NB4 (cell line): Measurements from ENCODE around the gene RPS25.
"Not testable (repeated sequence)": the region's sequence is repeated elsewhere in the genome, so short reads cannot be mapped to it uniquely, and the experiment has no call there.

Source experiments
- DNase-seq: peaks from one replicate; pipeline ENCODE4 v3.0.0; 2010; ENCODE audit warnings: low read depth
- H3K4me3 ChIP-seq: one replicate; pipeline ENCODE4 v1.5.1; 2011; ENCODE audit warnings: mild to moderate bottlenecking, low read depth, low read length, moderate library complexity
- CTCF ChIP-seq: IDR thresholded peaks from one replicate; pipeline ENCODE4 v1.5.1; 2012; ENCODE audit warnings: low read depth, low read length
- MYC ChIP-seq: IDR thresholded peaks from 2 replicates; pipeline ENCODE4 v1.6.1; 2011; ENCODE audit warnings: low read depth, low read length
- POLR2A ChIP-seq: IDR thresholded peaks from 2 replicates; pipeline ENCODE4 v1.6.1; 2011; ENCODE audit warnings: mild to moderate bottlenecking; ENCODE audit not compliant: insufficient read length; ENCODE audit errors: extremely low read depth
- TF ChIP-seq, protein P1 (sequence below): IDR thresholded peaks from 2 replicates; pipeline ENCODE4 v1.6.1; 2011; ENCODE audit warnings: low read depth, low read length

The RPS25 gene

GRCh38 chr11:118984825-118985224, 33.3 kb downstream of the RPS25 start:
- no peak for TF ChIP-seq POLR2A
- no peak for TF ChIP-seq CTCF
- TF ChIP-seq MYC = no peak
- TF ChIP-seq, protein P1, sequence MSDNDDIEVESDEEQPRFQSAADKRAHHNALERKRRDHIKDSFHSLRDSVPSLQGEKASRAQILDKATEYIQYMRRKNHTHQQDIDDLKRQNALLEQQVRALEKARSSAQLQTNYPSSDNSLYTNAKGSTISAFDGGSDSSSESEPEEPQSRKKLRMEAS = no peak
- DNase-seq = no peak
- no peak overlapping the region for H3K4me3 ChIP-seq

- DNase-seq, H3K4me3 ChIP-seq: not testable (repeated sequence)
Measured at GRCh38 chr11:118984337-118984736, 33.8 kb downstream of the RPS25 start.

GRCh38 chr11:118980191-118980881, 37.8 kb downstream of the RPS25 start:
- no peak for TF ChIP-seq POLR2A
- TF ChIP-seq MYC = no peak
- no peak for TF ChIP-seq CTCF
- TF ChIP-seq, protein P1 = no peak
- no peak for DNase-seq
- H3K4me3 ChIP-seq = no peak overlapping the region

DNA sequence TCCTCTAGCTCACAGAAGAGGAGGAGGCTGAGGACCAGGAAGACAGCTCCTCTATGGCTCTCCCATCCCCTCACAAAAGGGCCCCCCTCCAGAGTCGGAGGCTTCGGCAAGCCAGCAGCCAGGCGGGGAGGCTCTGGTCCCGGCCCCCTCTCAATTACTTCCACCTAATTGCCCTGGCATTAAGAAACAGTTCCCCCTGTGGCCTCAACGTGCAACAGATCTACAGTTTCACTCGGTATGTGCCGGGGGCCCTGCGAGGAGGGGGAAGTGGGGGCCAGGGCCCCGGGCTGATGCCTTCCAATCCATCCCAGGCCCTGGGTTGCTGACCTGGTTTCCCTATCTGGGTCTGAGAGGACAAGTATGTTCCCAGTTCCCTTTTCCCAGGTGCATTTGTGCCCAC, 38.7 kb downstream of the RPS25 start:
- no peak for TF ChIP-seq CTCF
- TF ChIP-seq POLR2A = no peak

DNA sequence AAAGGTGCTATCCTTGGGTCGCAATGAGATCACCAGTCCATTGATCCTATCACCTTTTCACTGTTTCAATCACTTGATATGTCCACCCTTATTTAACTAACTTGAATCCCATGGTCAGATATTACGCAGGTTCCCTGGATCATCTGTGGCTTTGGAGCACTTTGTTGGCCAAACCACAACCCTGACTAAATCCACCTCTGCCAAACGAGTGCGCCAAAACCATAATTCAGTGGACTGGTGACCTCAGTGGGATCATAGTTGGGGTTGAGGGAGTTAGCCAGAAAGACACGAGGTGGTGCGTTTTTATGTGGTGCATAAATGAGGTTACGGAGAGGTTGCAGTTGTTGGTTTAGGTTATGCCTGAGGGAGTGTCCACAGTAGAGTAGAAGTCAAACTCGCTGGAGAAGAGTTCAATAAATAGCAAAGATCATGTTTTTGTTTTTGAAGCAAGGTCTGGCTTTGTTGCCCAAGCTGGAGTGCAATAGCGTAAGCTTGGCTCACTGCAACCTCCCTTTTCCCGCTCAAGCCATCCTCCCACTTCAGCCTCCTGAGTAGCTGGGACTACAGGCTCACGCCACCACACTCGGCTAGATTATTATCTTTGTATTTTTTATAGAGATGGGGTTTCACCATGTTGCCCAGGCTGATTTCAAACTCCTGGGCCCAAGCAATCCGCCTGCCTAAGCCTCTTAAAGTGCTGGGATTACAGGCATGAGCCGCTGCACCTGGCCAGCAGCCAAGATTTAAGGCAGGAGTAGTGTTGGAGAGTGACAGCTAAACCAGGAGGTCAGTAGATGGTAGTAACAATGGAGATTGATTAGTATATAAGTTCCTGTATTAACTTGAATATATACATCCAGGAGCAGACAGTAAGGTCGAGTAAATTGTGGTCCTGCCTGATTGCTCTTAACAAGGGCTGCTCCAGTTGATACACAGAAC, 42.1 kb downstream of the RPS25 start:
- TF ChIP-seq, protein P1 = no peak
- TF ChIP-seq MYC = no peak
- no peak for TF ChIP-seq CTCF
- no peak for TF ChIP-seq POLR2A
- no peak overlapping the region for H3K4me3 ChIP-seq
- DNase-seq = no peak

More for the DNA sequence above, 38.7 kb downstream of the RPS25 start:
- H3K4me3 ChIP-seq = no peak overlapping the region
- DNase-seq = no peak

DNA sequence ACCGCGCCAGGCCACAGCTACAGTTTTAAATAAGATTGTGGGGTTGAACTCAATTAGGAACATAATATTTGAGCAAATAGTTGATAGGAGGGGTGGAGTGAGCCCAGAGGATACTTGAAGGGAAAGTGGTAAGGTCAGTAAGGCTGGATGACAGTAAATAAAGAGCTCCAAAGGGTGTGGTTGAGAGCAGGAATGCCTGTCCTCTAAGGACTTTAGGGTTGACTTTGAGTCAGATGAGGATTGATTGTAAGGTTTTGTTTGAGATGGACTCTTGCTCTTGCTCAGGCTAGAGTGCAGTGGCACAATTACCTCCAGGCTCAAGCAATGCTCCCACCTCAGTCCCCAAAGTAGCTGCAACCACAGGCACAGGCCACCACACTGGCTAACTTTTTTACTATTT, 44.2 kb downstream of the RPS25 start:
- TF ChIP-seq MYC = no peak
- TF ChIP-seq, protein P1 = no peak
- no peak for TF ChIP-seq CTCF
- TF ChIP-seq POLR2A = no peak
- H3K4me3 ChIP-seq = no peak overlapping the region
- no peak for DNase-seq
